Stimulated activated CD8-positive, alpha-beta memory T cell treated with anti-CD3 and anti-CD28 coated beads, Interleukin-4, amount 100 ng/mL, for 24 hours (primary cell): ENCODE data around the gene ASCC2.

Experiments used
- DNase-seq: peaks from one replicate; pipeline ENCODE4 v3.0.0-alpha.2; 2020; ENCODE audit warnings: low read depth

The ASCC2 gene

GRCh38 chr22:29784451-29785361 lies 53.4 kb downstream of the ASCC2 start:
- DNase-seq: no peak

- DNase-seq: no peak
Observed at GRCh38 chr22:29782061-29782845, 55.8 kb downstream of the ASCC2 start.

GRCh38 chr22:29780748-29781676 lies 57.1 kb downstream of the ASCC2 start:
- DNase-seq: no peak

- no peak for DNase-seq
Observed at GRCh38 chr22:29780220-29780619, 57.9 kb downstream of the ASCC2 start.

GRCh38 chr22:29773233-29773632 lies 64.8 kb downstream of the ASCC2 start:
- DNase-seq: no peak

- no peak for DNase-seq
Observed at GRCh38 chr22:29772170-29772641, 65.9 kb downstream of the ASCC2 start.

- no peak for DNase-seq
Observed at GRCh38 chr22:29769723-29770321, 68.3 kb downstream of the ASCC2 start.

GRCh38 chr22:29768052-29768693 lies 69.9 kb downstream of the ASCC2 start:
- no peak for DNase-seq

GRCh38 chr22:29767171-29768051 lies 70.7 kb downstream of the ASCC2 start, which contains the start of gene UQCR10:
UQCR10 (plus strand) TSS chr22:29767369; CDS start chr22:29767399, 30 bp downstream.
- peak; percentile 91 for DNase-seq

- DNase-seq: peak; percentile 84
Observed at GRCh38 chr22:29766632-29767170, 71.4 kb downstream of the ASCC2 start, which contains the start of gene ZMAT5. ZMAT5 (minus strand) TSS chr22:29767007; CDS start chr22:29748544, 18,463 bp downstream.

GRCh38 chr22:29765905-29766631 lies 72.0 kb downstream of the ASCC2 start:
- no peak for DNase-seq

- DNase-seq: no peak
Observed at GRCh38 chr22:29762263-29762662, 75.8 kb downstream of the ASCC2 start.

GRCh38 chr22:29758959-29759358 lies 79.1 kb downstream of the ASCC2 start:
- DNase-seq: no peak

GRCh38 chr22:29758068-29758622 lies 79.9 kb downstream of the ASCC2 start:
- DNase-seq: no peak

GRCh38 chr22:29757096-29757495 lies 81.0 kb downstream of the ASCC2 start:
- no peak for DNase-seq

- no peak for DNase-seq
Observed at GRCh38 chr22:29756341-29756740, 81.7 kb downstream of the ASCC2 start.

- DNase-seq: no peak
Observed at GRCh38 chr22:29755889-29756288, 82.2 kb downstream of the ASCC2 start.
